ENCODE data around the gene CCDC33.

GRCh38 chr15:74312445-74313007, 76.4 kb downstream of the CCDC33 start:
- TF ChIP-seq ZC3H10 (CRISPR knock-in tag; IDR thresholded peaks at IDR 0.05) (no peak), ARNTL (CRISPR knock-in tag; IDR thresholded peaks at IDR 0.05; ENCODE audit: borderline replicate concordance, low read depth) (no peak), ZNF565 (CRISPR knock-in tag; conservative IDR thresholded peaks at IDR 0.05; ENCODE audit: low read depth) (no peak), CREB5 (CRISPR knock-in tag; IDR thresholded peaks at IDR 0.05; ENCODE audit: low read depth) (no peak), PATZ1 (CRISPR knock-in tag; IDR thresholded peaks at IDR 0.05; ENCODE audit: borderline replicate concordance) (no peak), ZFP3 (CRISPR knock-in tag; IDR thresholded peaks at IDR 0.05) (no peak), RARB (CRISPR knock-in tag; IDR thresholded peaks at IDR 0.05) (no peak), ZNF70 (CRISPR knock-in tag; IDR thresholded peaks at IDR 0.05) (no peak), CSDC2 (CRISPR knock-in tag; IDR thresholded peaks at IDR 0.05) (no peak), TOX (CRISPR knock-in tag; IDR thresholded peaks at IDR 0.05; ENCODE audit: borderline replicate concordance) (no peak), GLIS3 (CRISPR knock-in tag; IDR thresholded peaks at IDR 0.05) (no peak), POU6F1 (CRISPR knock-in tag; IDR thresholded peaks at IDR 0.05; ENCODE audit: borderline replicate concordance, low read depth) (no peak), TCF4 (CRISPR knock-in tag; IDR thresholded peaks at IDR 0.05; ENCODE audit: borderline replicate concordance) (peak; percentile 49; the same call in 1 of the 2 replicates), PPARA (CRISPR knock-in tag; IDR thresholded peaks at IDR 0.05; ENCODE audit: borderline replicate concordance) (no peak)

Data from SK-N-SH treated with all-trans-retinoic acid at 6 μM for 48 hours (cell line).